H1 (cell line): Measurements from ENCODE around the gene VEPH1.

ENCODE experiments used
- ASH2L ChIP-seq: fragments of 200-600, 300-600 bp; sonication (generic); IDR thresholded peaks from one replicate; pipeline ENCODE4 v1.7.1; 2017; ENCODE audit warnings: low read length
- CHD2 ChIP-seq: IDR thresholded peaks from 2 replicates; pipeline ENCODE4 v1.6.1; 2012; ENCODE audit warnings: low read length, improper control_type of control experiment
- GABPA ChIP-seq: IDR thresholded peaks from 2 replicates; pipeline ENCODE4 v1.6.1; 2011; ENCODE audit warnings: mild to moderate bottlenecking, low read length, moderate library complexity, borderline replicate concordance; ENCODE audit not compliant: insufficient read depth
- HDAC2 ChIP-seq, 2 experiments: fragments of 300-600 bp in 1 of 2; sonication (generic) in 1 of 2; IDR thresholded peaks; 2 replicates each; pipeline ENCODE4 v1.6.1; 2011 to 2012; ENCODE audit warnings: low read depth in 2 of 2, low read length in 2 of 2, mild to moderate bottlenecking in 2 of 2, moderate library complexity in 2 of 2, borderline replicate concordance in 1 of 2, inconsistent platforms in 1 of 2
- JUN ChIP-seq: IDR thresholded peaks from 2 replicates; pipeline ENCODE4 v1.6.1; 2011; ENCODE audit warnings: low read depth, mild to moderate bottlenecking, improper control_type of control experiment, low read length
- SIRT6 ChIP-seq: IDR thresholded peaks from one replicate; pipeline ENCODE4 v1.7.1; 2012; ENCODE audit warnings: low read length, inconsistent platforms
- SP2 ChIP-seq: IDR thresholded peaks from 2 replicates; pipeline ENCODE4 v1.6.1; 2012; ENCODE audit warnings: mild to moderate bottlenecking, low read length, inconsistent platforms
- TF ChIP-seq, protein P1 (sequence below), 3 experiments: IDR thresholded peaks; 1 replicate in 2 of 3; 2 replicates in 1 of 3; pipeline versions ENCODE4 v1.5.1 to v1.6.1; 2011; ENCODE audit warnings: low read length in 3 of 3, mild to moderate bottlenecking in 3 of 3, inconsistent platforms in 2 of 3, low read depth in 1 of 3, moderate library complexity in 1 of 3; ENCODE audit not compliant: insufficient read depth in 1 of 3; ENCODE audit errors: control extremely low read depth in 1 of 3

DNA sequence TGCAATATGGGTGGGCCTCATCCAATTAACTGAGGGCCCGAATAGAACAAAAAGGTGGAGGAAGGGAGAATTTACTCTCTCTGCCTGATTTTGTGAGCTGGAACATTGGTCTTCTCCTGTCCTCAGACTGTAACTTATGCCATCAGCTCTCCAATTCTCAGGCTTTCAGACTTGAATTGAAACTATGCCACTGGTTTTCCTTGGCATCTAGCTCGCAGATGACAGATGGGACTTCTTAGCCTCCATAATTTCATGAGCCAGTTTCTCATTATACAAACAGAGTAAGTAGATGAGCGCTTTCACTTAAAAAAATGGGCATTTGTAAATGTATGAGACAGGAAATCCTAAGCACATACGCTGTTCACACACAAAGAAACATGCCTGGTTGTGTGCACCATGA, 75.3 kb downstream of the VEPH1 start:
- TF ChIP-seq ASH2L (no peak), SP2 (no peak), HDAC2 (IDR thresholded peaks at IDR 0.05; ENCODE audit: borderline replicate concordance in 1 of 2, low read depth in 2 of 2, low read length in 2 of 2) (no peak), CHD2 (no peak), SIRT6 (no peak), JUN (no peak), GABPA (no peak)
- TF ChIP-seq, protein P1, sequence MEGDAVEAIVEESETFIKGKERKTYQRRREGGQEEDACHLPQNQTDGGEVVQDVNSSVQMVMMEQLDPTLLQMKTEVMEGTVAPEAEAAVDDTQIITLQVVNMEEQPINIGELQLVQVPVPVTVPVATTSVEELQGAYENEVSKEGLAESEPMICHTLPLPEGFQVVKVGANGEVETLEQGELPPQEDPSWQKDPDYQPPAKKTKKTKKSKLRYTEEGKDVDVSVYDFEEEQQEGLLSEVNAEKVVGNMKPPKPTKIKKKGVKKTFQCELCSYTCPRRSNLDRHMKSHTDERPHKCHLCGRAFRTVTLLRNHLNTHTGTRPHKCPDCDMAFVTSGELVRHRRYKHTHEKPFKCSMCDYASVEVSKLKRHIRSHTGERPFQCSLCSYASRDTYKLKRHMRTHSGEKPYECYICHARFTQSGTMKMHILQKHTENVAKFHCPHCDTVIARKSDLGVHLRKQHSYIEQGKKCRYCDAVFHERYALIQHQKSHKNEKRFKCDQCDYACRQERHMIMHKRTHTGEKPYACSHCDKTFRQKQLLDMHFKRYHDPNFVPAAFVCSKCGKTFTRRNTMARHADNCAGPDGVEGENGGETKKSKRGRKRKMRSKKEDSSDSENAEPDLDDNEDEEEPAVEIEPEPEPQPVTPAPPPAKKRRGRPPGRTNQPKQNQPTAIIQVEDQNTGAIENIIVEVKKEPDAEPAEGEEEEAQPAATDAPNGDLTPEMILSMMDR (IDR thresholded peaks at IDR 0.05; ENCODE audit: control extremely low read depth in 1 of 3, insufficient read depth in 1 of 3, low read depth in 1 of 3, low read length in 3 of 3) = no peak
